NCI-H1436 treated with DMSO at 0.1 percent for 48 hours (cell line): ENCODE measurements around the gene HAGHL.
"Not testable (repeated sequence)": the region's sequence is repeated elsewhere in the genome, so short reads cannot be mapped to it uniquely, and the experiment has no call there.

Experiments
- DNase-seq: peaks from one replicate; lab custom pipeline; 2025; lab: John Stamatoyannopoulos, UW

Gene HAGHL

DNA sequence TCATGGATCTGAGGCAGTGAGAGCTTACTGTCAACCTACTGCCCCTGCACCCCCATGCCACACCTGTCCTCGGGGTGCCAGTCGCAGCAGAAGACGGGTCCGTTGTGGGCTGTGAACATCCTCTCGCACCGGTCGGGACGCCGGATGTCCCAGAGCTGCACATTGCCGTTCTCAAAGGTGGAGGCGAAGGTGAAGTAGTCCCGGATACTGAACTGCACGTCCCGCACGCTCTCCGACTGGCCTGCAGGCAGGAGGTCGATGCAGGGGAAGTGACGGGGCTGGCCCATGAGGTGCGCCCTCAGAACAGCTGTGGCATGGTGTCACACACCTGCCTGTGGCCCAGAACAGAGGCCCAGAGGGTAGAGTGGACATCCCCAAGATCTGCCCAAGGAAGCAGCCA, 39.4 kb upstream of the HAGHL start:
- DNase-seq, result no peak

- DNase-seq, result no peak
Observed at GRCh38 chr16:689175-689897, 37.6 kb upstream of the HAGHL start.

DNA sequence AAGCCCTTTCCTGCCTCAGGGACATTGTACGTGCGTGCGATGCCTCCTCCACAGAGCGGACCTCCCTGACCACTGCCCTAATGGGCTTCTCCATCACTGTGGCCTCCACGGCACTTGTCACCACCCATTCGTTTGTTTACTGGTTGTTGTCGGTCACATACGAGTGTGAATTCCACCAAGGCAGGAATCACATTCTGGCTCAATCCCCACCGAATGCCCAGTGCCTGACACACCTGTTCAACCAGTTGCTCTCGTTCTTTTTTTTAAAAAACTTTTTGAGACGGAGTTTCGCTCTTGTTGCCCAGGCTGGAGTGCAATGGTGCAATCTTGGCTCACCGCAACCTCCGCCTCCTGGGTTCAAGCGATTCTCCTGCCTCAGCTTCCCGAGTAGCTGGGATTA, 35.7 kb upstream of the HAGHL start:
- not testable (repeated sequence) for DNase-seq

DNA sequence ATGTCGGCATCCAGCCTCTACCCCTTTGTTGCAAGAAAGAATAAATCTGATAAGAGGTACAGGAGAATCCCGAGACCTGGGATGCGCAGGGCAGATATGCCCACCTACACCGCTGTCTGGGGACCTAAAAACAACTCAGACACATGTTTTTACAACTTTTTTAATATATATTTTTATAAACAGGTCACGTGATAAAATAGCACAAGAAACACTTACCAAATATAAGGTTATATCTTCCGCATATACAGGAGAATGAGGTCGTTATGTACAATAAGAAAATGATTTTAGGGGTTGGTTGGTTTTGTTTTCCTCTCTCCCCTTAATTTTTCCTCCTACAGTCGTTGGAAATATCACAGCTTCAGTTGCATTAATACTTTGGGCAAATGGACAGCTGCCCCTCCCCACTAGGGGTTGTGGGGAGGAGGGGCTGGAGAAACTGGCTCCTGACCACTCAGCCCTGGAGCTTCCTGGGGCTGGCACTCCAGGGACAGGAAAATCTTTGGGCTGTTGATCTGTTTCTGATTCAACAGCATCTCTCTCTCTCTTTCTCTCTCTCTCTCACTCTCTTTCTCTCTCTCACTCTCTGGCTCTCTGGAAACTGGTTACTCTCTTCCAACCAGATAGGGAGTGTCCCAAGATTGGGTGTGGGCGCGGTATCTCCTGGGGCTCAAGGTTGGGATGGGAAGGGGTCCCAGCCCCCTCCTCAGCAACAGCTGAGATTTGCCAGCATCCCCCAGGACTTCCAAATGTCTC, 34.4 kb upstream of the HAGHL start:
- DNase-seq, result no peak

DNA sequence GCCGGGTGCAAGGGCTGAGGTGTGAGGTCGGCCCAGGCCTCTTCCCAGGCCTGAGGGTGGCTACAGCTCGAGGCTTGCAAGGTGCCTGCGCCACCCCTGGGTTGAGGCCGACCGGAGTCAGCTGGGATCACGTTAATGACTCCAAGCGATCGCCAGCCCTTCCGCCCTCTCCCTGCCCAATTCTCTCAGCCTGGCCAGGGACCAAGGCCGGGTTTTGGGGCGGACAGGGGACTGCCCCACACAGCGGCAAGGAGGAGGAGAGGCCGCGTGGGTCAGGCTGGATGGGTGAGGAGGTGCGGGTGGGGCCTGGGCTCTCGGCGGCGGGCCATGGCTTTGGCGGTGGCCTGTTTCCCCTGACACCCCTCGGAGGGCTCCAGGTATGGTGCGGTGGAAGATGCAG, 33.5 kb upstream of the HAGHL start:
- no peak for DNase-seq

DNA sequence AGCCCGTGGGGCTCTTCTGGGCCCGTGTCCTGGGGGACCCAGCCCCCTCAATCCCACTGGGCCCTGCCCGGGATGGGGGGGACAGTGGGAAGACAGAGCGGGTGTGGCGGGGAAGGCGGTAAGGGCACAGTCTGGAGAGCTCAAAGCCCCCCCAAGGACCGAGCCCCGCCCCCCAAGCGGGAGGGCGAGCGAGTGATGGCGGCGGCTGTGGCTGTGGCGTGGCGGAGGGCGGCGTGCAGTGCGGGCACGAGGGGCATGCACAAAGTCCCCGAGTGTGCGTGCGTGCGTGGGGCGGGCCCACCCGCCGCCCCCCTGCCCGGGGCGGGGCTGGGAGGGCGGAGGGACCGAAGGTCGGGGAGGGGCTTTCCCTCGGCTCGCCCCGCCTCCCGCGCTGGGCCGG, 33.1 kb upstream of the HAGHL start:
- DNase-seq, result no peak

- DNase-seq, result no peak
Observed at GRCh38 chr16:694187-694862, 32.6 kb upstream of the HAGHL start.

DNA sequence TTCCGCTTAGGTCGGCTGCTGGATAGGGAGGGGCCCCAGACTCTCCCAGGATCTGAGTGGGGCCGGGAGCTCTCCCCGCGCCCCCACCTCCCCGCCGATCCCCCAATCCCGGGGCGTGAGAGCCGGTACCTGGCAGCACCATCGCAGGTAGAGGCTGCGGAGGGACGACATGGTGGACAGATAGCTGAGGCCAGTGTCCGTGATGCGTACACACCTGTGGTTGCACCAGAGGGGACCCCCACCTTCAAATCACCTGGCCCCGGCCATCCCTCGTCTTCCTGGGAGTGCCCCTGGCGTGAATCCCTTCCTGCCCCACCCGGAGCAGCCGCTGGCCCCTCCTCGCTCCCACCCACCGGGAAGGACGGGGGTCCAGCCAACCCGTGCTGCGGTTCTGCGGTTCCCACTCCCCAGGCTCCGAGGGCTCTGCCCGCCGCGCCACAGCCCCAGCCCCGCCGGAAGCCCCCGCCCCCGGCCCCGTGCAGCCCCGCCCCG, 32.0 kb upstream of the HAGHL start:
- no peak for DNase-seq

DNA sequence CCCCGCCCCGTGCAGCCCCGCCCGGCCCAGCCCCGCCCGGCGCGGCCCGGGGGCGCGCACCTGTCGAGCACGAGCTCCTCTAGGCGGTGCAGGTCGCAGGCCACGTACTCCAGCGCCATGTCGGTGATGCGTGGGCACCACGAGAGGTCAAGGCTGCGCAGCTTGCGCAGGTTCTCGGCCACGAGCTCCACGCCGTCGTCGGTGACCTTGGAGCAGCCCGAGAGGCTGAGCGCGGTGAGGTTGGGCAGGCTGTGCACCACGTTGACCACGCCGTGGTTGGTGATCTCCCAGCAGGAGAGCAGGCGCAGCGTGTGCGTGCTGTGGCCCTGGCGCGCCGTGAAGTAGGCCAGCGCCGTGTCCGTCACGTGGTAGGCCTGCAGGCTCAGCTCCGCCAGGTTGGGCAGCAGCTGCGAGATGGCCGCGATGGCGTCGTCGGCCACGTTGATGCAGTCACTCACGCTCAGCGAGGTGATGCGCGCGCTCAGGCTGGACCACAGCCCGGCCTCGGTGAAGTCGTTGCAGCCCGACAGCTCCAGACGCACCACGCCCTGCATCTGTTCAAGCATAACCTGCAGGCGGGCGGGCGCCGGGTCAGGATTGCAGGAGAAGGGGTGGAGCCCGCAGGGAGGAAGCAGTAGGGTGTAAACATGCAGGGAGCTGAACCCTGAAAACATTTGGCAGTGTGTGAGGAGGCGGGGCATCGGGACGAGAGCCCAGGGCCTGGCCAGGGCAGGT, 31.4 kb upstream of the HAGHL start:
- DNase-seq, result no peak

DNA sequence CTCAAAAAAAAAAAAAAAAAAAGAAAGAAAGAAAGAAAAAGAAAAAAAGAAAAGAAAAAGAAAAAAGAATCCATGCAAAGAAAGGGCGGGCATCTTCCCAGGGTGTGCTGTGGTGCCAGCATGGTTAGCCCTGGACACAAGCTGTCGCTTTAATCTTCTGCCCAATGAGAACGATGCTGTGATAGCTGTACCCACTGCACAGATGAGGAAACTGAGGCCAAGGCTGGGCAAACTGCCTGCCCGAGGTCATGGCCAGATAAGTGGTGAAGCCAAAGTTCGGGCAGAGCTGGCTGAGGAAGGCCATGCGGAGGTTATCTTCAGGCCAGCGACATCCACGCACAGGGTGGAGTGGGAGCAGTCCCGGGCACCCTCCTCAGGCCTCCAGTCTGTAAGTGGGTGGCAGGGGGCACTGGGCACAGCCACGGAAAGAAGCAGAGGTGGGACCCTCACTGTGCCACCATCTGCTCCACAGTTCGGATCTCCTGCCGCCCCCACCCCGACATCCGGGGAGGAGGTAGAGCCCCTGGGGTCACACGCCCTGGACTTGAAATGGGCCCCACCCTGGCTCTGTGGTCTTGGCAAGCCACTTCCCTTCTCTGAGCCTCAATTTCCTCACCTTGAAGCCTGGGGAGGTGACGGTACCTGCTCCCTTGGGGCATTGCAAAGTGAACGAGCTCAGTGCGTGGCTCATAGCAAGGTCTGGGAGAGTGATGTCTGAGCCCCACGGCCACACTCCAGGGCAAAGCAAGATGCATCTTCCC, 27.8 kb upstream of the HAGHL start:
- DNase-seq, result no peak

GRCh38 chr16:700684-701584, 26.0 kb upstream of the HAGHL start:
- DNase-seq, result no peak

DNA sequence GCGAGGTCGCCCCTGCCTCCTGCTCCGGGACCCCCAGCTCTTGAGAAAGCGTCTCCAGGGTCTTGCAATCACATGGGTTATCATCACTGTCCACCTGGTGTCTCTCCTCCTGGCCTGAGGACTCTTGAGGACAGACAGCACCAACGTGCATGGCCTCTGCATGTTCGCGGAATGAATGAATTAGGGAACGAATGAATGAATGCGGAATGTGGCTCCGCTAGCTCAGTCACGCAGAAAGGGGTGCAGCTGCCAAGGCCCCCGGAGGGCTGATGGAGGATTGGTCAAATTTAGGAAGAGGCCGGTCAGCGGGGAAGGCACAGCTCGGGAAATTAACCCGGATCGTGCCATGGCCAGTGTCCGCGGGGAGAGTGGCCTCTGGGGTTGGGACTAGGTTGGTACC, 24.6 kb upstream of the HAGHL start:
- no peak for DNase-seq

DNA sequence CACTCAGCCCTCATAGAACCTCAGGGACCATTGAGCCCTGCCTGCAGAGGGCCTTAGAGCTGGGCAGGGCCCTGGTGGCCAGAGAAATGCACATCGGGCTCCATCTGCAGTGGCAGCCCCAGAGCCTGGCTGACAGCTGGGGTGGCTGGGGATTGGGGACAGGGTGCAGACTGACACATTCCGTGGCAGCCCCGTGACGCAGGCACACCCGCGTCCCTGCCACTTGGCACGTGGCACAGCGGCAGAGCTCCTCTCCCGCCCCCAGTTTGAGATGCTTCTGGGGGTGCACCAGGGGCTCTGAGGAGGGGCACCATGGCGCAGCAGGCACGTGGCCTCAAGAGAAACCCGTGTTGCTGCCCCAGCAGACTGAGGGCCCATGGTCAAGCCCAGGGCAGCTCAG, 23.5 kb upstream of the HAGHL start:
- DNase-seq, result no peak

DNA sequence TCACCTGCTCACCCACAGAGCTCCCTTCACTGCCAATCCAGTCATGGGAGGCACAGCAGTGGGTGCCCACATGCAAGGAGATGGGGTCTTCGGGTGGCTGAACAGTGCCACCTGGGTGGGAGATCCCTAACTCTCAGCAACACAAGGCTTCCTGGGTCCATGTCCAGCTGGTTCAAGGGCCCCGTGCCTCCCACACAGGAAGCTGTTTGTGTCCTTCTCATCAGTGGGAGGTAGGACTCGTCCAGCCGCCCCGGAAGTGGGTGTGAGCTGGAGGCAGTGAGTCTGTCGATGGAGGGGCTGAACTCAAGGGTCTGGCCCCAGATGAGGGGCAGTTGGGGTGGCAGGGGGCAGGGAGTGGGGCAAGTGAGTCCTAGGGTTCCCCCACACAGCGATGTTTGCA, 22.9 kb upstream of the HAGHL start:
- DNase-seq, result no peak

- no peak for DNase-seq
Observed at GRCh38 chr16:704552-705380, 22.1 kb upstream of the HAGHL start.

GRCh38 chr16:705431-706188, 21.3 kb upstream of the HAGHL start, which contains the start of gene FBXL16:
TSS of gene FBXL16 (minus strand) at chr16:705801. CDS start at chr16:697405, 8,396 bp downstream.
- no peak for DNase-seq

DNA sequence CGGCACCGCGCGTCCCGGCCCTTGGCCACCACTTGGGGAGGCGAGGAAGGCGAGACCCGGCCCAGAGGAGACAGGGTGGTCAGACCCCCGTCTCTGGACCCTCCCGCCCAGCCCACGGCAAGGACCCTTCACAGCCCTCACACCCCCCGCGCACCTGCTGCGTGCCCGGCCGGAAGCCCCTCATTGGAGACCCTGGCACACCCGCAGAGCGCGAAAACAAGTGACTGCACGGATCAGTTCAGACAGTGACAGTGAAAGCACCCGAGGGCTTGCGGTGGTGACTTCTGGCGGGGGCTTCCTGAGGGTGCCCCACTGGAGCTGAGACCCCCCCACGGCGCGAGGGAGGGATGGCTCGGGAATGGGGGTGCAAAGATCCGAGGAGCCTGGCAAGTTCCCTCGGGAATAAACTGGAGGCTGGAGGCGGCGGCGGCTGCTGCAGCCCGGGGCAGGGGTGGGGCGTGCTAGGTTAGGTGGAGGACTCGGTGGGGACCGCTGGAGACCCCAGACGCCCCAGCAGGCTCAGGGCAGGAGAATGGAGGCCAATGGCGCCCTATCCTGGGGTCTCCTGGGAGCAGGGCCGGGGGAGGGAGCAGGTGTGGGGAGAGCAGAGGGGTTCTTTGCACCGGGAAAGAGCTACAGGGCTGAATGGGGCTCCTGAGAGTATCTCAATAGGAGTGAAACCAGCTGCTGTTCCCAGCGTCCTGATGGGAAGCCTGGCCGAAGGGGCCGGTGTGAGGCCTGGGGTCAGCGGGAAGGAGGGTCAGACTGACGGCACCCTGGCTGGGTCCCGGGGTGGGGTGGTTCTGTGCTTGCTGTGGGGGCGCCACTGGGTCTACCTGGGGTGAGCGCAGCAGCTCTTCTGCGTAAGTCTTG, 20.5 kb upstream of the HAGHL start:
- DNase-seq, result no peak

DNA sequence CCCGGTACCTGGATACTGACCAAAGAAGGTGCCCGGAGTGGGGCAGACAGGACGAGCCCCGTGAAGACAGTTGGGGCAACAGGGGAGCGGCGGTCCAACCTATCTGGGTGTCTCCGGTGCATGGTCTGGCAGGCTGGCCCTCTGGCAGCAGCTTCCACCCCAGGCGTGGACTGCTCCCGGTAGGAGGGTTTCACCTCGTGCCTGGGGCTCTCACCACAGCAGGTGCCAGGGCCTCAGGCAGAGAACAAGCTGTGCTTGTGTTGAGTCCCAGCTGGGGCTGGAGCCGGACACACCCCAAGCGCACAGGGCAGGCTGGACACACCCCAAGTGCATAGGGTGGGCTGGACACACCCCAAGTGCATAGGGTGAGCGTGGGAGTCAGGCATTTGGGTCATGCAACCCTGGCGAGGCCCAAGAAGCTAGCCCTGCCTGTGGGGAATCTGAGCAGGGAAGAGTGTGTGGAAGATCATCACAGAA, 19.8 kb upstream of the HAGHL start:
- no peak for DNase-seq
